SHP77 treated with DMSO at 0.1 percent for 48 hours (cell line): ENCODE measurements around the gene RNF151.
A peak's percentile ranks its signal among the peaks of the same experiment; 100 is the strongest.
"Not testable (repeated sequence)": the region's sequence is repeated elsewhere in the genome, so short reads cannot be mapped to it uniquely, and the experiment has no call there.

Source experiments
- DNase-seq: peaks from one replicate; lab custom pipeline; 2025; lab: John Stamatoyannopoulos, UW

The RNF151 gene

GRCh38 chr16:1938910-1939309, 27.7 kb upstream of the RNF151 start:
- no peak for DNase-seq

GRCh38 chr16:1939833-1940232, 26.8 kb upstream of the RNF151 start:
- not testable (repeated sequence) for DNase-seq

GRCh38 chr16:1940273-1941161, 26.1 kb upstream of the RNF151 start:
- no peak for DNase-seq

GRCh38 chr16:1941162-1942046, 25.3 kb upstream of the RNF151 start:
- DNase-seq, result no peak

GRCh38 chr16:1942047-1942809, 24.4 kb upstream of the RNF151 start:
- no peak for DNase-seq

- peak; percentile 96 for DNase-seq
Measured at GRCh38 chr16:1942810-1943726, 23.6 kb upstream of the RNF151 start, which contains the start of gene MSRB1. Gene MSRB1, minus strand, starts transcription at chr16:1943199. Its CDS starts 43 bp downstream, at chr16:1943156.

- DNase-seq, result no peak
Measured at GRCh38 chr16:1944612-1945199, 21.9 kb upstream of the RNF151 start.

GRCh38 chr16:1945559-1946391, 20.9 kb upstream of the RNF151 start:
- DNase-seq, result no peak

- DNase-seq, result no peak
Measured at GRCh38 chr16:1946495-1947368, 19.9 kb upstream of the RNF151 start.

GRCh38 chr16:1947369-1947670, 19.3 kb upstream of the RNF151 start:
- no peak for DNase-seq

GRCh38 chr16:1949507-1949906, 17.1 kb upstream of the RNF151 start:
- no peak for DNase-seq

GRCh38 chr16:1950047-1950446, 16.6 kb upstream of the RNF151 start:
- DNase-seq, result no peak

GRCh38 chr16:1950559-1950958, 16.1 kb upstream of the RNF151 start:
- DNase-seq, result no peak

GRCh38 chr16:1953734-1954133, 12.9 kb upstream of the RNF151 start:
- DNase-seq, result no peak

- not testable (repeated sequence) for DNase-seq
Measured at GRCh38 chr16:1957434-1958142, 9.1 kb upstream of the RNF151 start.

- not testable (repeated sequence) for DNase-seq
Measured at GRCh38 chr16:1958143-1958491, 8.5 kb upstream of the RNF151 start.

- DNase-seq, result no peak
Measured at GRCh38 chr16:1958715-1959268, 7.9 kb upstream of the RNF151 start.
